Right cardiac atrium (tissue), 5 donors: ENCODE data around the gene MUCL3. TPM values are rescaled to one million over a fixed set of nuclear protein-coding genes. Genes with fewer than 3 reads are reported as not detected.
"Not testable (repeated sequence)": the region's sequence is repeated elsewhere in the genome, so short reads cannot be mapped to it uniquely, and the experiment has no call there.

Experiments used
- ATAC-seq, 2 donors: fragments of 200-7000 bp; cut with Tn5 transposase; one replicate each; pipeline versions ENCODE4 v1.8.0 to v1.9.1; 2020; ENCODE audit warnings: moderate library complexity in 2 of 2, mild to moderate bottlenecking in 1 of 2
- DNase-seq, 3 donors: peaks; one replicate each; pipeline ENCODE4 v3.0.0-alpha.2; 2020
- H3K27ac ChIP-seq: one replicate; pipeline ENCODE4 v1.5.1; 2013; ENCODE audit warnings: mild to moderate bottlenecking, low read length, control low read depth, moderate library complexity
- H3K27me3 ChIP-seq: one replicate; pipeline ENCODE4 v1.6.1; 2013; ENCODE audit not compliant: control insufficient read depth, insufficient read depth
- H3K4me1 ChIP-seq: one replicate; pipeline ENCODE4 v1.6.1; 2013; ENCODE audit warnings: low read length; ENCODE audit not compliant: control insufficient read depth, insufficient read depth
- H3K4me3 ChIP-seq: one replicate; pipeline ENCODE4 v1.5.1; 2013; ENCODE audit warnings: low read length, control low read depth
- H3K9me3 ChIP-seq: one replicate; pipeline ENCODE4 v1.6.1; 2013; ENCODE audit warnings: low read length; ENCODE audit not compliant: control insufficient read depth
- WGBS: extraction: QIAGEN DNeasy Blood & Tissue Kit; methylation state at CpG from one replicate; pipeline ENCODE4 v1.1.7; 2013; 5-methylcytosine and 5-hydroxymethylcytosine counted together
- intact Hi-C, 4 donors: fragments of 100-400 bp; cut with DNase I; formaldehyde crosslinking; loops; one replicate each; pipeline versions ENCODE4 v1.11.0 to v1.14.0; 2022 to 2023
- polyA plus RNA-seq: library from polyadenylated mRNA; stranded (reverse); fragments of 200-250 nt; gene quantifications from one replicate; pipeline ENCODE4 v1.2.3, GENCODE V29; 2013
- total RNA-seq, 4 donors: library from RNA; stranded (reverse); fragmentation: NEBNext Ultra II Directional; extraction: Animal tissue kit (Norgen Biotek cat#: 25700); gene quantifications; one replicate each; pipeline ENCODE4 v1.2.1, GENCODE V29; 2021
- donor health status: healthy with polysubstance abuse.
- donor health status: DM: no; HTN: yes; CAD: no.
- donor health status: DM: no; HTN: no; CAD: no.
- donor health status: DM: no; HTN: yes; CAD: no; lungs with severe emphysema.
- donor health status: DM: yes; HTN: yes; CAD: no.

The MUCL3 gene
- total and polyA plus RNA-seq, 5 donors, result not detected

GRCh38 chr6:30927080-30927479, 13.7 kb upstream of the MUCL3 start:
- H3K27ac ChIP-seq, H3K4me3 ChIP-seq, H3K4me1 ChIP-seq, intact Hi-C loops, H3K27me3 ChIP-seq, ATAC-seq, DNase-seq, H3K9me3 ChIP-seq: not testable (repeated sequence)
- 95% methylated on average over 3 of the region's 3 CpGs for WGBS

DNA sequence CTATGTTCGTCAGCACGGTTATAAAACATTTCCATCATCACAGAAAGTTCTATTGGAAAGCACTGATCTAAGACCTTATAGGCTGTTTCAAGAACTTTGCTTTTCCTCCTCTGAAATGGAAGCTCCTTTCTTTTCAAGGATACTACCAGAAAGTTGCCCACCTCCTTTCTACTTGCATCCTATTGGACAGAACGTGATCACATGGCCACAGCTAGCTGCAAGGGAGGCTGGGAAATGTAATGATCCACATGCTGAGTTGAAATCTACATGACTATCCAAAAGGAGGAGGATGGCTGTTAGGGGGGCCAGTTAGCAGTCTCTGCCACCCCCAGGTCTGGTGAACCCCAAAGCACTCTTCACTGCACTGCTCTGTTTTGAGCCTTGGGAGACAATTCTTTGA, 12.1 kb upstream of the MUCL3 start:
- no peaks in the 10 kb centered on the region for H3K4me1 ChIP-seq
- no peak overlapping the region for H3K4me3 ChIP-seq
- DNase-seq, result no peak
- no peak overlapping the region for H3K27ac ChIP-seq
- H3K27me3 ChIP-seq, result no peaks in the 10 kb centered on the region
- H3K9me3 ChIP-seq, result no peaks in the 10 kb centered on the region
- no peak for ATAC-seq
- WGBS, result 98% methylated on average over 3 of the region's 3 CpGs
- intact Hi-C loops, result no loop called here

DNA sequence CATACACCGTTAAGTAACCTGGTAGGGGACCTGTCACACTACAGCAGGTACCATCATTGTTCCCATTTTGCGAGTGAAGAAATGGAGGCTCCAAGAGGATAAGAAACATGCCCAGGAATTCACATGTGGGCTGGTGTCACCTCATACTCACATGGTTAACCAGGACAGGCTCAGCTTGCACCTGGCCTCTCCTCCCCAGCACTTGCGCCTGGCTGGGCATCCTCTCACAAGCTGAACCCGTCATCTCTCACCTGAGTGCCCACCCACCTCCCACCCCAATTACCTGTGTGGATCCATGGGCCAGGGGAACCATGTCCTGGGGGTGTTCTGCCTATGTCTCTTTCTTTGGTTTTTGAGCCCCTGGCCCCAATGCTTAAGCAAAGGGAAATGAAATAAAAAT, 10.3 kb upstream of the MUCL3 start:
- no peak for ATAC-seq
- intact Hi-C loops, result no loop called here
- Histone ChIP-seq H3K27ac (no peak overlapping the region), H3K4me1 (no peaks in the 10 kb centered on the region), H3K27me3 (no peaks in the 10 kb centered on the region), H3K9me3 (no peaks in the 10 kb centered on the region), H3K4me3 (no peak overlapping the region)
- DNase-seq, result no peak
- 91% methylated on average over 4 of the region's 4 CpGs for WGBS

DNA sequence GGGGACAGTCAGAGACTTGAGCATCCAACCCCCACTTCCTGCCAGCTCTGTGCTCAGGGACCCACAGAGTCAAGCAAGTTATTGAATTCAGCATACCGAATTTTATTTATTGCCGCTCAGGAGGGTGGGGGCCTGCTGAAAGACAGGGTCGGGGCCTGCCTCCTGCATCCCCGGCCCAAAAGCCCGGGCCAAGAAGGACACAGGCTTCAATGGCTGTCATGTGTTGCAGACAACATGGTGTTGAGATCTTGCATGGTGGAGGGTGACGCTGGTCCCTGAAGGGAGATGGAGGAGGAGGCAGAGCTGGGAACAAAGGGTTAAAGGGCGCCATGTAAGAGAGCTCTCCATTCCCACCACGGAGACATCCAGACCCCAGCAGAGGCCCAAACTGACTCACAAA, 9.5 kb upstream of the MUCL3 start:
- 63% methylated on average over 8 of the region's 8 CpGs for WGBS
- no peaks in the 10 kb centered on the region for H3K4me1 ChIP-seq
- H3K9me3 ChIP-seq, result no peaks in the 10 kb centered on the region
- no peak overlapping the region for H3K4me3 ChIP-seq
- no peak overlapping the region for H3K27ac ChIP-seq
- H3K27me3 ChIP-seq, result no peaks in the 10 kb centered on the region
- intact Hi-C loops, result no loop called here
- ATAC-seq (no peak), DNase-seq (no peak)

DNA sequence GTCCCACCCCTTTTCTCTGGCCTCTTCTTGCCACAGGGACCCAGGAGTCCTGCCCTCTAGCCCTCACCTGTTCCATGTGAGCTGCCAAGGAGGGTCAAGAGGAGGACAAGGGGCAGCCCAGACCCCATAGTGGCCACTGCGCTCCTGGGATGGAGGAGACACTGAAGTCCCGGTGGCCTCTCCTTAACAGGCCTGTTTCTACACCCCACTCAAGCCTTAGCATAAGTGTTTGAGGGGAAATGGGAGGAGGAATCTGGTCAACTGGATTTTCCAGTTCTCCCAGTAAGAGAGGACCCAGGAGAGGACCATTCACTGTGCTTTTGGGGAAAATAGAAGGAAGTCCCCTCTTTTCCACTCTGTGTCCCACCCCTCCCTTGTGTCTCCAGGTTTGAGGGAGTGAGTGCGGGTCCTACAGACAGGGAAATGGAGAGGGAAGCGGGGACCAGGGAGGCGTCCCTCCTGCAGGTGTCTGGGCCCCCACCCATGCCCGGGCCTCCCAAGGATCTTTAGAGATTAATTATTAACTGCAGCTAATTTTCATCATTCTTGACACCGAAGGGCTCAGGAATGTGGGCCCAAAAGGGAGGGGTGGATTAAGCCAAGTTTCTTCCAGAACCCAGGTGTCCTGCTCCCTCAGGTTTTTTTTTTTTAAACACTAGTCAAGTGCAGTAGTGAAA, 8.7 kb upstream of the MUCL3 start, which contains the start of gene SFTA2:
SFTA2 (minus strand) TSS at position 202 of the 677 bp plus-strand sequence; CDS start at position 128, 74 bp downstream.
- DNase-seq (no peak), ATAC-seq (no peak)
- no peaks in the 10 kb centered on the region for H3K27me3 ChIP-seq
- 92% methylated on average over 7 of the region's 7 CpGs for WGBS
- H3K4me1 ChIP-seq, result no peaks in the 10 kb centered on the region
- H3K4me3 ChIP-seq, result no peak within 1 kb of the TSS
- intact Hi-C loops, result no loop called here
- H3K27ac ChIP-seq, result no peak within 1 kb of the TSS
- no peaks in the 10 kb centered on the region for H3K9me3 ChIP-seq

- intact Hi-C loops, result no loop called here
- DNase-seq (no peak), ATAC-seq (no peak)
- Histone ChIP-seq H3K4me3 (no peak overlapping the region), H3K27ac (no peak overlapping the region), H3K27me3 (no peaks in the 10 kb centered on the region), H3K9me3 (no peaks in the 10 kb centered on the region), H3K4me1 (no peaks in the 10 kb centered on the region)
- WGBS, result 75% methylated on average over 6 of the region's 6 CpGs
These were observed 8.0 kb upstream of the MUCL3 start for GRCh38 chr6:30932665-30933365.

DNA sequence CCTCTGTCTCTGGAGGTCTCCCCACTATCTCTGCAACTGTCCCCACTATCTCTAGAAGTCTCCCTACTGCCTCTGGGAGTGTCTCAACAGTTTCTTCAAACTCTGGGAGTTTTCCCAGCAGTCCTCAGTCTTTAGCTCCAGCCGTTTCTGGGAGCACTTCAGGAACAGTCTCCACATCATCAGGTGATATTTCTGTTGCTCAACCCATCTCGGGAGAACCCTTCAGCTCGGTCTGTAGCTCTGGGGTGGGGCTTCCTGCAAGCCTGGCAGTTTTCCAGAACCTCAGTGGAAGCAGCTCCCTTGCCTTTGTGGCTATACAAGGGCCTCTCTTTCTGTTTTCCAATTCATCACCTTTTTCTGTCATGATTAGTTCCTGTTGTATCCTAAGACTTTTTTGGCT, 5.8 kb upstream of the MUCL3 start:
- DNase-seq (no peak), ATAC-seq (no peak)
- Histone ChIP-seq H3K9me3 (no peaks in the 10 kb centered on the region), H3K4me3 (no peak overlapping the region), H3K27ac (no peak overlapping the region), H3K27me3 (no peaks in the 10 kb centered on the region), H3K4me1 (no peaks in the 10 kb centered on the region)
- 27% methylated on average over 3 of the region's 3 CpGs for WGBS
- intact Hi-C loops, result no loop called here

GRCh38 chr6:30937265-30937664, 3.5 kb upstream of the MUCL3 start:
- no peak overlapping the region for H3K4me3 ChIP-seq
- ATAC-seq, result no peak
- H3K27me3 ChIP-seq, result no peaks in the 10 kb centered on the region
- intact Hi-C loops, result no loop called here
- no peaks in the 10 kb centered on the region for H3K4me1 ChIP-seq
- no peak overlapping the region for H3K27ac ChIP-seq
- no peak for DNase-seq
- 73% methylated on average over 6 of the region's 6 CpGs for WGBS
- H3K9me3 ChIP-seq, result no peaks in the 10 kb centered on the region

DNA sequence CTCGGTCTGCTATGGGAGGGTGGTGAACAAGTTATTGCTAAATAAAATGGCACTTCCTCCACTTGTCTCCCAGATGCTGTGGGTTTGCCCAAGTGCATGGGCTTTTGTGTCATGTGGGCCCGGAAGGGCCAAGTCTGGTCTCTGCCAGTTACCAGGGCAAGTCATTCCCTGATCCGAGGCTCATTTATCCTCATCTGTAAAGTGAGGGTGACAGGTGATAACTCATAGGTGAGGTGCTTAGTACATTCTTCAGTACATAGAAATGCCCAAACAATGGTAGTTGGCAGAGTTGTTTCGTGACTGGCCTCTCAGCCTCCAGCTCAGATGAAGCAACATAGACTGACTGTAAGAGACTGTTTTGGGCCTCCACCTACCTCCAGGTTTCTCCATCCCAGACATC, 2.0 kb upstream of the MUCL3 start:
- Histone ChIP-seq H3K4me1 (peaks cover 5% of the 10 kb centered on the region), H3K4me3 (no peak overlapping the region), H3K9me3 (no peaks in the 10 kb centered on the region), H3K27ac (no peak overlapping the region), H3K27me3 (no peaks in the 10 kb centered on the region)
- no peak for ATAC-seq
- no peak for DNase-seq
- WGBS, result 73% methylated on average over 4 of the region's 4 CpGs
- intact Hi-C loops, result no loop called here

DNA sequence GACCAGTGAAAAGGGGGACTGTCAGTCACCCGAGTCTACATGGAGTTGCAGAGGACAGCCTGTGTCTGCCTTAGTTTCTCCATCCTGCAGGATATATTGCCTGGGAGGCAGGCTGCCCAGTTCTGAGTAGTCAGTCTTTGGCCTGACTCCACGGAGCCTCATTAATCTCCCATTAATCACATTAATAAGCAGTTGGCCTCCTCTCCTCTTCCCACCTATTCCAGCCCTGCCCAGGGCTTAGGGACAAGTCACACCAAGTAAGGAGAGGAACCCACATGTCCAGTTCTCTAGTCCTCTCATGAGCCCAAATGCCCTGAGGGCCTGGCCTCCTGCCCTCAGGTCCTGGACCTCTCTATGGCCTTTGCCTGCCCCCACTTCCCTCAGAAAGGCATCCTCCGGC, 1.3 kb upstream of the MUCL3 start:
- no peaks in the 10 kb centered on the region for H3K9me3 ChIP-seq
- WGBS, result 60% methylated on average over 3 of the region's 3 CpGs
- intact Hi-C loops, result no loop called here
- H3K4me1 ChIP-seq, result peaks cover 5% of the 10 kb centered on the region
- ATAC-seq (no peak), DNase-seq (no peak)
- H3K27ac ChIP-seq, result no peak overlapping the region
- no peaks in the 10 kb centered on the region for H3K27me3 ChIP-seq
- no peak overlapping the region for H3K4me3 ChIP-seq

- ATAC-seq (peak; percentile 81 to 91), DNase-seq (peak; percentile 83 to 88 (median 85))
- H3K4me3 ChIP-seq, result no peak overlapping the region
- H3K27ac ChIP-seq, result no peak overlapping the region
- no peaks in the 10 kb centered on the region for H3K9me3 ChIP-seq
- intact Hi-C loops, result no loop called here
- peaks cover 5% of the 10 kb centered on the region for H3K4me1 ChIP-seq
- H3K27me3 ChIP-seq, result no peaks in the 10 kb centered on the region
- WGBS, result 12% methylated on average over 15 of the region's 15 CpGs
These were observed 1.7 kb downstream of the MUCL3 start for GRCh38 chr6:30942338-30943060.
